Astrocyte of the cerebellum (primary cell): ENCODE results near the gene GNAQ.

Experiments
- DNase-seq: peaks from one replicate; pipeline ENCODE4 v3.0.0-alpha.2; 2011; ENCODE audit warnings: low read depth
- H3K4me3 ChIP-seq: 2 replicates; pipeline ENCODE4 v1.5.1; 2011; ENCODE audit warnings: mild to moderate bottlenecking, low read depth, low read length, moderate library complexity
- CTCF ChIP-seq: IDR thresholded peaks from 2 replicates; pipeline ENCODE4 v1.5.1; 2012; ENCODE audit warnings: low read length, low read depth, moderate library complexity, mild to moderate bottlenecking; ENCODE audit errors: missing control alignments
- in situ Hi-C: cut with HindIII; loops from 2 replicates; pipeline ENCODE4 v1.10.0; 2017; ENCODE audit warnings: low sequenced_read_pairs

GNAQ gene

GRCh38 chr9:77939149-77939668, 92.4 kb downstream of the GNAQ start:
- TF ChIP-seq CTCF: no peak
- DNase-seq: no peak
- in situ Hi-C loops: no loop called here
- no peak overlapping the region for H3K4me3 ChIP-seq

DNA sequence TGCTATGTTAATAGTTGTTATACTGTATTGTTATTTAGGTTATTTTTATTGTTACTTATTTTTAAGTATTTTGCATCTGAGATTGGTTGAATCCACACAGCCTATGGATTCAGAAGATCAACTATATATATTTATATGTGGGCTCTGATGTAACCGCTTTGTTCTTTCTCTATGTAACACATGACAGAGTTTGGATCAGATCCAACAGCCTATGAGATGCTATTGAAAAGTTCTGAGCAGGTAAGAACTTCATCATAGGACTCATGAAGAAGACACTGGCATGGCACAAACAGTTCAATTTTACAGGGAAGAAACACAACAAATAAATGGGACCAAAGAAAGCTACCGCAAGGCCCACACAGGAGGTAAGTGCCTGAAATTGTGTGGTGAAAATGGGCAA, 93.4 kb downstream of the GNAQ start:
- no peak for TF ChIP-seq CTCF
- in situ Hi-C loops: no loop called here
- H3K4me3 ChIP-seq: no peak overlapping the region
- DNase-seq: no peak

GRCh38 chr9:77935974-77936373, 95.6 kb downstream of the GNAQ start:
- H3K4me3 ChIP-seq: no peak overlapping the region
- no peak for TF ChIP-seq CTCF
- in situ Hi-C loops: no loop called here
- no peak for DNase-seq

- no peak for TF ChIP-seq CTCF
Observed at GRCh38 chr9:77935211-77935610, 96.4 kb downstream of the GNAQ start.

GRCh38 chr9:77933976-77934375, 97.6 kb downstream of the GNAQ start:
- in situ Hi-C loops: no loop called here
- no peak overlapping the region for H3K4me3 ChIP-seq
- no peak for TF ChIP-seq CTCF
- DNase-seq: no peak

More at GRCh38 chr9:77935211-77935610, 96.4 kb downstream of the GNAQ start:
- no peak overlapping the region for H3K4me3 ChIP-seq
- in situ Hi-C loops: no loop called here
- no peak for DNase-seq

- no peak for TF ChIP-seq CTCF
- no peak overlapping the region for H3K4me3 ChIP-seq
- DNase-seq: no peak
- in situ Hi-C loops: no loop called here
Observed at GRCh38 chr9:77933019-77933418, 98.6 kb downstream of the GNAQ start.

- in situ Hi-C loops: no loop called here
- no peak for DNase-seq
- H3K4me3 ChIP-seq: no peak overlapping the region
- no peak for TF ChIP-seq CTCF
Observed at GRCh38 chr9:77929942-77930341, 101.7 kb downstream of the GNAQ start.
